Upper lobe of right lung (tissue), 1 donor: Measurements from ENCODE around the gene SDS. TPM values are rescaled to one million over a fixed set of nuclear protein-coding genes. Genes with fewer than 3 reads are reported as not detected.
A peak's percentile ranks its signal among the peaks of the same experiment; 100 is the strongest.

Experiments used
- ATAC-seq: fragments of 200-7000 bp; cut with Tn5 transposase; one replicate; pipeline ENCODE4 v1.9.1; 2020; ENCODE audit warnings: mild to moderate bottlenecking, moderate library complexity
- DNase-seq: peaks from one replicate; pipeline ENCODE4 v3.0.0-alpha.2; 2020
- H3K27ac ChIP-seq: fragments of 200-600 bp; one replicate; pipeline ENCODE4 v1.8.0; 2022
- H3K27me3 ChIP-seq: fragments of 200-600 bp; one replicate; pipeline ENCODE4 v1.8.0; 2022; ENCODE audit warnings: mild to moderate bottlenecking
- H3K36me3 ChIP-seq: fragments of 200-600 bp; one replicate; pipeline ENCODE4 v1.8.0; 2022
- H3K4me1 ChIP-seq: fragments of 200-600 bp; one replicate; pipeline ENCODE4 v1.8.0; 2022
- H3K4me3 ChIP-seq: fragments of 200-600 bp; one replicate; pipeline ENCODE4 v1.8.0; 2022; ENCODE audit warnings: mild to moderate bottlenecking
- H3K9me3 ChIP-seq: fragments of 200-600 bp; one replicate; pipeline ENCODE4 v1.8.0; 2022
- CTCF ChIP-seq: fragments of 200-600 bp; IDR thresholded peaks from one replicate; pipeline ENCODE4 v1.8.0; 2022; ENCODE audit warnings: antibody characterized with exemption
- intact Hi-C: fragments of 100-400 bp; cut with DNase I; formaldehyde crosslinking; loops from one replicate; pipeline ENCODE4 v1.11.0; 2022
- long read RNA-seq: library from polyadenylated mRNA; unstranded; transcript quantifications from one replicate; pipeline ENCODE4 v2.0.0, GENCODE V29; 2021
- total RNA-seq: library from RNA; stranded (reverse); fragmentation: NEBNext Ultra II Directional; extraction: Animal tissue kit (Norgen Biotek cat#: 25700); gene quantifications from one replicate; pipeline ENCODE4 v1.2.1, GENCODE V29; 2021
- donor health status: DM: no; HTN: yes; CAD: no; lungs with severe emphysema.

SDS gene
- 2.4 TPM for total RNA-seq
- long read RNA-seq, transcript SDS-201 (8 exons, 1,606 nt): major isoform, 7 of 7 reads
- long read RNA-seq, partial matches to known transcripts: 0 of 7 reads
- long read RNA-seq, other reads (novel, unspliced or antisense): 0 of 7 reads

DNA sequence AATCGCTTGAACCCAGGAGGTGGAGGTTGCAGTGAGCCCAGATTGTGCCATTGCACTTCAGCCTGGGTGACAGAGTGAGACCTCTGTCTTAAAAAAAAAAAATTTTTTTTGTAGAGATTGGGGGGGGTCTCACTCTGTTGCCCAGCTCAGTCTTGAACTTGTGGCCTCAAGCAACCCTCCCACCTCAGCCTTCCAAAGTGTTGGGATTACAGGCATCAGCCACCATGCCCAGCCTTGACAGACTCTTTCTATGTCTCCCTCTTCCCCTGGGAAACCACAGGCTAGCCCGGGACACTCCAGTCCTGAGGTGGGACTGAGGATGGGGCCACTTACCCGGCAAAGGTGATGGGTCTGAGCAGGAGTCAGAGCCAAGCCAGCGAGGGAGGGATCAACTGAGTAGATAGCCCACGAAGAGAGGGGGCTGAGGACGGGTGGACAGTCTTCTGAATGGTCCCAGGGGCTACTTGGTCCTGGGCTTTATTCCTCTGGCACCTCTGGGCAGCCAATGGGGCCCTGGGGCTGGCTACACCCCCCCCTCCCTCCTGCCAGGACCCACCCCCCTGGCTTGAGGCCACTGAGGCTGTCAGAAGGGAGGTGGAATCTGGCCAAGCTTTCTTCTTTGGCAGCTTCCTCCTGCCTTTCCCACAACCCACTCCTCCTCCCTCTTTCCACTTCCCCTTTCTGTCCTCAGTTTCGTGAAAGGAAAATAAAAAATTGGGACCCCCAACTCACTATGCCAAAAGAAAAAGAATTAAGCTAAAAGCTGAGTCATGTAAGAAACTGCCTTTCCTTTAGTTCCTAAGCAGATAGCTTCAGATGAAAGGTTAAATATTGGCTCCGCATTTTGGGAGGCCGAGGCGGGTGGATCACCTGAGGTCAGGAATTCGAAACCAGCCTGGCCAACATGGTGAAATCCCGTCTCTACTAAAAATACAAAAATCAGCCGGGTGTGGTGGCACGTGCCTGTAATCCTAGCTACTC lies at the start of gene SDS:
SDS (minus strand) TSS at position 453 of the 981 bp plus-strand sequence. CDS start 4,179 bp downstream, outside the sequence.
- intact Hi-C loops: no loop called here
- DNase-seq: no peak
- H3K27ac ChIP-seq: no peak within 1 kb of the TSS

GRCh38 chr12:113453330-113453729 lies 49.6 kb upstream of the SDS start:
- H3K9me3 ChIP-seq: no peaks in the 10 kb centered on the region
- H3K27me3 ChIP-seq: peaks cover 15% of the 10 kb centered on the region
- intact Hi-C loops: no loop called here

More for the DNA sequence above, at the start of gene SDS:
- peak; percentile 76 for ATAC-seq
- Histone ChIP-seq H3K9me3 (no peaks in the 10 kb centered on the region), H3K36me3 (no peaks in the 10 kb centered on the region), H3K27me3 (peaks cover 9% of the 10 kb centered on the region), H3K4me1 (peaks cover 13% of the 10 kb centered on the region), H3K4me3 (peak within 1 kb of the TSS; percentile 2)
- TF ChIP-seq CTCF: no peak

GRCh38 chr12:113452458-113452857 lies 48.8 kb upstream of the SDS start:
- H3K4me3 ChIP-seq: no peak overlapping the region
- H3K27me3 ChIP-seq: peaks cover 6% of the 10 kb centered on the region
- intact Hi-C loops: no loop called here
- TF ChIP-seq CTCF: no peak
- H3K36me3 ChIP-seq: no peaks in the 10 kb centered on the region
- H3K9me3 ChIP-seq: no peaks in the 10 kb centered on the region
- ATAC-seq (no peak), DNase-seq (no peak)
- H3K4me1 ChIP-seq: no peaks in the 10 kb centered on the region
- no peak overlapping the region for H3K27ac ChIP-seq

More at GRCh38 chr12:113453330-113453729, 49.6 kb upstream of the SDS start:
- no peaks in the 10 kb centered on the region for H3K36me3 ChIP-seq
- no peak overlapping the region for H3K27ac ChIP-seq
- no peak overlapping the region for H3K4me3 ChIP-seq
- DNase-seq (no peak), ATAC-seq (no peak)
- TF ChIP-seq CTCF: no peak
- H3K4me1 ChIP-seq: no peaks in the 10 kb centered on the region

GRCh38 chr12:113449839-113450238 lies 46.2 kb upstream of the SDS start:
- no peak for DNase-seq
- no peaks in the 10 kb centered on the region for H3K36me3 ChIP-seq
- no peak overlapping the region for H3K4me3 ChIP-seq
- no peaks in the 10 kb centered on the region for H3K9me3 ChIP-seq
- intact Hi-C loops: no loop called here
- no peak for ATAC-seq
- H3K27me3 ChIP-seq: peaks cover 4% of the 10 kb centered on the region
- TF ChIP-seq CTCF: no peak
- no peaks in the 10 kb centered on the region for H3K4me1 ChIP-seq
- no peak overlapping the region for H3K27ac ChIP-seq

- Histone ChIP-seq H3K27ac (no peak overlapping the region), H3K27me3 (peaks cover 4% of the 10 kb centered on the region), H3K4me3 (no peak overlapping the region), H3K4me1 (no peaks in the 10 kb centered on the region), H3K9me3 (no peaks in the 10 kb centered on the region), H3K36me3 (no peaks in the 10 kb centered on the region)
- DNase-seq (no peak), ATAC-seq (no peak)
- TF ChIP-seq CTCF: no peak
- intact Hi-C loops: no loop called here
Measured at GRCh38 chr12:113449299-113449698, 45.6 kb upstream of the SDS start.
